GM04503 (cell line): ENCODE results near the gene LY9.

Source experiments
- DNase-seq: peaks from one replicate; pipeline ENCODE4 v3.0.0-alpha.2; 2012; ENCODE audit warnings: low read depth

The LY9 gene

DNA sequence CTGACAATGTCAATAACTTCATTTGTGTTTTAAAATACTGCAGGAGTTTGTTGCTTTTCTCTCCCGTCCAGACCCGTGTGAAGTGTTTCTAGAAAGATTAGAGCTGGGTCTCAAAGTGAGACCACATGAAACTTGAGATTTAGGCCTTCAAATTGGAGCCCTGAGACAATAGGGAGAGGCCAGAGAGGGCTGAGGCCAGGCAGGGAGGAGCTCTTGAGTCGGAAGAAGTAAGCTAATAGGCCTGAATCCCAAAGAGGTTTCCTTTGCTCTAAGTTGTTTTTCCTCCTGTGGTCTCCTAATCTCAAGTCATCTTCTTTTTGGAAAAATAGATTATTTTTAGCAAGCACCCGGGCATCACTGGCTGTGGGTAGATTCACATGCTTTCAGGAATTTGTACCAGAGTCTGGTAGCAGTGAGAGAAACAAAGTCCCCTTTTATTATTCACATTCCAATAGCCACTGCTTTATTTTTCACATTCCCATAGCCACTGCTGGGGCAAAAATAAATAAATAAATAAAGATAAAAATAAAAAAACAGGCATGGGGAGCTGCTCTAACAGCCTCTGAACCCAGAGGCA is 41.1 kb downstream of the LY9 start:
- DNase-seq: no peak

DNA sequence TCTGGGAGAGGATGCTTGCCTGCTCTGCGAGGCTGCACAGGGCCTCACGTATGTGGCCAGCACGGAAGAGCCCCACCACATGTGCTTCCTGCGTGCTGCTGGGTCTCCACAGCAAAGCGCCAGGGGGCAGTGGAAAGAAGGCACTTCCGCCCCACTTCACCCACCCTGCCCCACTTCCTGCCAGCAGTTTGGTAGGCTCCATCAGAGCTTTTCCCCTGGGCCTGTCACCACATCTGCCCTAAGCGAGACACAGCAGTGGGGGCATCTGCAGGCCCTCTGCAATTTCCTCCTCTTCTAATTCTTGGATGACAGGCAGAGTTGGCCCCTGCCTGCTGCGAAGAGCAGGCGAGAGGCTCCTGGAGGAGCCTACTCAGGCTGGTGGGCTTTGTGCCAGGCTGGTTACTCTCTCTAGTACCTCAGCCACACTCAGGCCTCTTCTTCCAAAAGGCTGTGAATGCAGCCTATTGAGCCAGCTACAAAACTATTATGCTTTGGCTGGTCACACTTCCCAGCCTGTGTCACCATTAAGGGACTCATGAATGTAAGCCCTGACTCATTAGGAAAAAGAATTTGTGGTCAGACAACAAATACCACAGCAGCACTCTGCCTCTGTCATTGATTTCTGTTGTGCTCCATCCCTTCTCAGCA is 41.7 kb downstream of the LY9 start:
- DNase-seq: no peak

DNA sequence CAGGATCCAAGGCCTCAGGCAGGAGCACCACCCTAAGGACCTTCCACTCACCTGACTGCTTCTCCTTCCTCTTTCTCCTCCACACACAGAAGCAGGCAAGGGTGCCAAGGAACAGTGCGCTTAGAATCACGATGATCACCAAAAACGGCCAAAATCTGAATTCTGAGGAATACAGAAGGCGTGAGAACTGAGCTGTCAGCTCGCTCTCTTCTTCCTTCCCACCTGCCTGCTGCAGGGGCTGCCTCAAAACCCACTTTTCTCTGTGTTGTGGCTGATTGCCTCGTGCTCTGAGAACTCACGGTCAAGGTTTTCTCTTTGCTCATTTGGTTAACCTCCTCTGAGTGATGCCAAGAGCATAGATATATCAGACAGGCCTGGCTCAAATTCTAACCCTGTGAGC is 42.9 kb downstream of the LY9 start:
- no peak for DNase-seq

DNA sequence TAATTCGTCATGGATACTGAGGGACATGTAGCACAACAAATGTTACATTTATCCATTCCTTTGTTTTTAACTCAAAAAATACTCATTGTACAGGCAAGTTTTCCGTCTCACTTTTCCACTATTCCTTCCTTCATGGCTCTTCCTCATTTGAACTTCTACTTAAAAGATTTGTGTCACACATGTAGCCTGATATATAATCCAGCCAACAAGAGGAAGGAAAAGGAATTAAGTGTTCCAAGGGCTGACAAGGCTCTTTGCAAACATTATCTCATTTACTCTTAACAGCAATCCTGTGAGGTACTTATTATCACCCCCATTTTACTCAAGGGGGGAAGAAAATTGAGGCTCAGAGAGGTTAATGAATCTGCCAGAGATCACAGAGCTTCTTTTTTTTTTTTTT is 43.8 kb downstream of the LY9 start:
- no peak for DNase-seq

DNA sequence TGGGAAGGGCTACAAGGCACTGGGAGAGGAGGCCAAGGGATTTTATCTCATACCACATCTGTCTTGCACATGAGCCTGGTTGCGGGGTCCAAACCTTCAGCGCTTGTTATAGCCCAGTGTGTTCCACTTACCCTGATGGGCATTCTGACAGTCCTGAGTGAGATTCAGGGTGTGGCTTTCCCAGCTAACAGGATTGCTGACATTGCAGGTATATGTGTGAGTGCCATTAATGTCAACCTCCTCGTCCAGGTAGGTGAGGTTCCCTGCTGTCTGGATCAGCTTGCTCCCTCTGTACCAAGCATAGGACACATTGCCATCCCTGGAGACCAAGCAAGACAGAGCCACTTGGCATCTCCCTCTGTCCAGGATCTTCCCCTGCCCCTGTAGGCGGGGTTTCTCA is 45.1 kb downstream of the LY9 start:
- no peak for DNase-seq

DNA sequence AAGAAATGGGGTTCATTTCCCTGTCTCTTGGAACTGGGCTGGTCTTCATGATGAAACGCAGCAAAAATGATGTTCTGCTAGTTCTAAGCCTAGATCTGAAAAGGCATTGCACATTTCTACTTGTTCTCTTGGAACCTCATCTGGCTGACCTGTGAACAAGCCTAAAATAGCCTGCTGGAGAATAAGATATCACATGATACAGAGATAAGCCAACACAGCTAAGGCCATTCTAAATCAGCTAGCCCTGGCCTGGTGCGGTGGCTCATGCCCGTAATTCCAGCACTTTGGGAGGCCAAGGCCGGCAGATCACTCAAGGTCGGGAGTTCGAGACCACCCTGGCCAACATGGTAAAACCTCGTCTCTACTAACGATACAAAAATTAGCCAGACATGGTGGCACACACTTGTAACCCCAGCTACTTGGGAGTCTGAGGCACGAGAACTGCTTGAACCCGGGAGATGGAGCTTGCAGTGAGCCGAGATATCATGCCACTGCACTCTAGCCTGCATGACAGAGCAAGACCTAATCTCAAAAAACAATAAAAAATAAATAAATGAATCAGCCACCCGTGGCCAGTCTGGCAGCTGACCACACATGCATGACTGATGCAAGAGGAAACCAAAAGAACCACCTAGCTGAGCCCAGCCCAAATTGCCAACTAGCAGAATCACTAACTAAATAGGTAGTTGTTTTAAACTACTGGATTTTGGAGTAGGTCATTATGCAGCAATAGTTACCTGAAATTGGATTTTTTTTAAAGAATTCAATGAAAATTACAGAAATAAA is 48.7 kb downstream of the LY9 start:
- no peak for DNase-seq

DNA sequence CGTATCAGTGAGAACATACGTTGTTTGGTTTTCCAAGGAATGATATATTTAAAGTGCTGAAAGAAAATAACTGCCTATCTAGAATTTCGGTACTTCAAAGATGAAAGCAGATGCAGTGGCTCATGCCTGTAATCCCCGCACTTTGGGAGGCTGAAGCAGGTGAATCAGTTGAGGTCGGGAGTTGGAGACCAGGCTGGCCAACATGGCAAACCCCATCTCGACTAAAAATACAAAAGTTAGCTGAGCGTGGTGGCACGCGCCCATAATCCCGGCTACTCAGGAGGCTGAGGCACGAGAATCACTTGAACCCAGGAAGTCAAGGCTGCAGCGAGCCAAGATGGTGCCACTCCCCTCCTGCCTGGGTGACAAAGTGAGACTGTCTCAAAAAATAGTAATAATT is 50.3 kb downstream of the LY9 start:
- no peak for DNase-seq

DNA sequence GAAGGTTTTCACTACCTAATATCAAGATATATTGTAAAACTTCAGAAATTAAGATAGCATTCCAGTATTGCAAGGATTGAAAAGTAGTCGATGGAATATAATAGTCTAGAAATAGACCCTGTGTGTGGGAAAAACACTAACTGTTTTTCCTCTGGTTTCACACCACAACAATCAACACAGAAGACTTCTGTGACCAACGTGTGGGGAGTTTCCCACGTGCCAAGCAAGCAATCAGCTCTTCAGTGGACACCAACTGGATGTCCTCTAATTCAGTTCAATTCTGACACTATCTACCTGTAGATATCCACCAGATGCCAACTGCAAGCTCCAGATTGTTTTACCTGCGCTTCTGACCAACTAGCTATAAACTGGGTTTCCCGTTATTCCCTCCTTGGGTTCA is 54.6 kb downstream of the LY9 start:
- DNase-seq: no peak

DNA sequence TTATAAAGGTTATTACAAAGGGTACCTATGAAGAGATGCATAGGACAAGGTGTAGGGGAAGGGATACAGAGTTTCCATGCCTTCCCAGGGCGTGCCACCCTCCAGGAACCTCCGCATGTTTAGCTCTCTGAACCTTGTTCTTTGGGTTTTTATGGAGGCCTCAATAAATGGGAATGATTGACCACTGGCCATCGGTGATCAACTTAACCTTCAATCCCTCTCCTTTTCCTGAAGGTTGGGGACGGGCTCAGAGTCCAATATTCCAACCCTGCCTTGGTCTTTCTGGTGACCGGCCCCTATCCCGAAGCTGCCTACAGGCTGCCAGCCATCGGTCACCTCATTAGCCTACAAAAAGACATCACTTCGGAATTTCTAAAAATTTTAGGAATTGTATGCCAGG is 55.0 kb downstream of the LY9 start:
- no peak for DNase-seq

DNA sequence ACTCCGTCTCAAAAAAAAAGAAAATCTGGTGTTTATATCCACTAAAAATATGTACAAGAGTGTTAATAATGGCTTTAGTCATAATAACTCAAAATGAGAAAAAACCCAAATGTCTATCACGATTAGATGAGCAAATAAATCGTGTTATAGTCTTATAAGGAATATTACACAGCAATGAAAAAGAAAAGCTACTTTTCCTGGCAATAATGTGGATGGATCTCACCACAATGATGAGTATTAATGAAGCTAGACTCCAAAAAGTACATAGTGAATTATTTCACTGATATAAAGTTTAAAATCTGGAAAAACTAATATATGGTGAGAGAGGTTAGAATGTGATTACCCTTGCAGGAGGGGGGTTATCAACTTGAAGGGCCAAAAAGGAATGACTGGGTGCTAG is 57.0 kb downstream of the LY9 start:
- DNase-seq: no peak

DNA sequence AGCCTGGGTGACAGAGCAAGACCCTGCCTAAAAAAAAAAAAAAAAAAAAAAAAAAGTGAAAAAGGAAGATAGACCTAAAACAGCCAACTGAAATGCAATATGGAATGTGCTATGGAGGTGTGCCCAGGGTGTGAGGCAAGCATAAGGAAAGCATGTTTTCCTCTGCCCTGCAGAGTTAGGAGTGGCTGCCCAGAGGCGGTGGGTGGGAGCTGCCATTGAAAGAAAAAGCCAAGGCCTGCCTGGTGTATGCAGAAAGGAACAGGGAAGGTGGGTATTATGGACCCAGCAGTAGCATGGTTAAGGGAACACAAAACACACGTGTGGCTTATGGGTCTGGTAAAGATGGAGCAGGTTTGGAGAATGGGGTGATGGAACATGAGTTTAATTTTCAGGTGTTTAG is 57.8 kb downstream of the LY9 start:
- DNase-seq: no peak

DNA sequence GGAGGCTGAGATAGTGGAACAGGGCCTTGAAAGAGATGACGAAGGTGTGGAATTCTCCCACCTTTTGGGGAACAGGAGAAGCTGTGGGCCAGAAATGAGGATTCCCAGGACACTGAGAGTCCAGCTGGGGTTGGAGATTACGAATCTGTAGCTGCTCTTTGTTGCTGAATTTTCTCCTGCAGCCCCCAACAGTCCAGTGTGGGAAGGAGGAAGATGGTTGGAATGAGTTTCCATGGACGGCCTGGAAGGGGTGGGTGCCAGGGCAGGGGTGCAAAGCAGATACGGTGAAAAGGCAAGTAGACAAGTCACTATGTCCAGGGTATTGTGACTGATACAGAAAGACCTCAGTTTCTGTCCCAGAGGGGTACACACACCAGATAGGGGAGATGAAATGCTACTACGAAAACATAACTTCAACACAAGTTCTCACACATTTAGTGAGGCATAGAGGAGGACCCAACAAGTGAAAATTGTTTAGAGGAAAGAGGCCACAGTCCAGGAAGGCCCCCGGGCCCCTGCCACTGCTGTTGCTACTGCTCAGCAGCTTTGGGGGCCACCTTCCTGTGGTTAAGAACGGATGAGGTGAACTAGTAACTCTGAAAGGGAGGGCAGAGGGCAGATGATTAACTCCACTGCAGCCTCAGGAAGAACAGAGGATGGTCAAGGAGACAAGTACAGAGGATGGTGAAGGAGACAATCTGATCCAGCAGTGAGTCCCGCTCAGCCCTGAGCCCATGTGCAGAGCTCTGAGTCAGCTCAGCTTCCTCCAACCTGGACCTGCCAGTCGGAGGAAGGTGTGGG is 59.4 kb downstream of the LY9 start:
- DNase-seq: no peak

DNA sequence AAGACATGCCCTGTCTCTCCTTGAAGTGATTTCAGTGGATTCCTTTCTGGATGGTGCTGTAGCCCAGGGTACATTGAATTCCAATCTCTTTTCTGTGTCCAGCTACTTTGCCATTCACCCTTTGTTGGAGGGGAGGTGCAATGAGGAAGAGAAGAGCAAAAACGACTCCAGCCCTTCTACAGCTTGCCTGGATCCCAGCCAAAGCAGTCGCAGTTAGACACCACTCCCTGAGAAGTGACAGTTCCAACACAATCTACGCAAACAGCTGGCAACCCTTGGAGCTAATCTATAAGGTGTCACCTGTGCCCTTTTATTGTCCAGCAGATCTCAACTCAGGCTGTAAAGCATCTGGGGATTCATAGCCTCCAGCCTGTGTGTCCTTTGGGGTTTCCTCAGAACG is 62.1 kb downstream of the LY9 start:
- DNase-seq: no peak

DNA sequence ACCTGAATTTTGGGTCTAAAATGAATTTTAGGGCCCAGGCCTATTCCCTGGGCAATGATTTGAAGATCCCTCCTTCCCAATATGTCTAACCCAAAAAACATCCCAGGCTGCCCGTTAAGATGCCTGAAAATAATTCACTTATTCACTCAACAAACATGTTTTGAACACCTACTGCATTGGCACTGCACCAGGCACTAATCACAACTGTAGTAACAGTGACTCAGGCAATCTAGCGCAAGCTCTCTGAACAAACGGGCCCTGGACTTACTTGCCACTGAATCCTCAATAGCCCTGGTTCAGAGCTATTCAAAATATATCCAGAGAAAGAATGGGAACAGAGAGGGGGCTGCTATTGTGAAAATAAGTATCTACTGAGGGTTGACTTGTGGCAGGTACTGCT is 62.5 kb downstream of the LY9 start:
- no peak for DNase-seq

DNA sequence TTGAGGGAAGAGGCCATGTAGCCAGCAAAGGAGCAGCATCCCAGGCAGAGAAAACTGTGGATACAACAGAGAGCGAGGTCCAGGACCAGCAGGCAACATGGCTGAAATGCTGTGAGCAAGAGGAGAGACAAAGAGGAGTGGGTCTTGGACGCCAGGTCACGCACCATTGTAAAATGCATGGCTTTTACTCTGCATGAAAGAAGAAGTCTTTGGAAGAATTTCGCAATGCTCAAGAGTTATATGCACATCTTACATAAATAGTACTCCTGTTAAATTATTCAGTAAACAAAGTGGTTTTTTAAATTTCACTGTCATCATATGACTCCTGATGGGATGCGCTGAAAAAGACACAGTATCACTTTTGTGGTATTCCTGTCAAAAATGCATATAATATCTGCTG is 63.2 kb downstream of the LY9 start:
- no peak for DNase-seq

DNA sequence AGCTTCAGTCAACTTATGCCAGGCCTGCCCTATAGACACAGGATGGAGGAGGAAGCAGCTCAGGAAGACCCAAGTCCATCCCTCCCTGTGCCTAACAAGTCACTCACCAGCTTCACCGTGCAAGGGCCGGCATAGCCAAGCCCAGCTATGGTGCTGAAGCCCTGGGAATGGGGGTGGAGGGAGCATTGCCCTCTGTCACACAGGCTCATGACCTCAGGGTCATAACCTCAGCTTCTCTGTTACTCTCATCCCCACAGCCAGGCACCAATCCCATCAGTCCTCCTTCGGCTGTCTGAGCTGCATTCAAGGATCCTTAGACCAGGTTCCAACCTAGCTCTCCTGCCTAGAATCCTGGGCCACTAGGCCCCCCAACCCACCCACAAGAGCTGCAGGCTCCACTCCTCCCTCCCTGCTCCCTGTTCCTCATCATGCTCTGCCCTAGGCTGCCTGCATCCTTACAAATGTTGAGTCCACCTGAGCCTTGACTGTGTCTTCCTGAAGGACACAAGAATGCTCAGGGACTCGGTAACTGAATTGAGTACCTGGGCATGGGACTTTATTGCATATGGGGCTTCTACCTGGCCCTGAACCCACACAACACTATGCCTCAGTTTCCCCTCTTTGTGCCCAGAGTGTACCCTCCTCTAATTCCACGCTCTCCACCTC is 65.0 kb downstream of the LY9 start:
- no peak for DNase-seq

DNA sequence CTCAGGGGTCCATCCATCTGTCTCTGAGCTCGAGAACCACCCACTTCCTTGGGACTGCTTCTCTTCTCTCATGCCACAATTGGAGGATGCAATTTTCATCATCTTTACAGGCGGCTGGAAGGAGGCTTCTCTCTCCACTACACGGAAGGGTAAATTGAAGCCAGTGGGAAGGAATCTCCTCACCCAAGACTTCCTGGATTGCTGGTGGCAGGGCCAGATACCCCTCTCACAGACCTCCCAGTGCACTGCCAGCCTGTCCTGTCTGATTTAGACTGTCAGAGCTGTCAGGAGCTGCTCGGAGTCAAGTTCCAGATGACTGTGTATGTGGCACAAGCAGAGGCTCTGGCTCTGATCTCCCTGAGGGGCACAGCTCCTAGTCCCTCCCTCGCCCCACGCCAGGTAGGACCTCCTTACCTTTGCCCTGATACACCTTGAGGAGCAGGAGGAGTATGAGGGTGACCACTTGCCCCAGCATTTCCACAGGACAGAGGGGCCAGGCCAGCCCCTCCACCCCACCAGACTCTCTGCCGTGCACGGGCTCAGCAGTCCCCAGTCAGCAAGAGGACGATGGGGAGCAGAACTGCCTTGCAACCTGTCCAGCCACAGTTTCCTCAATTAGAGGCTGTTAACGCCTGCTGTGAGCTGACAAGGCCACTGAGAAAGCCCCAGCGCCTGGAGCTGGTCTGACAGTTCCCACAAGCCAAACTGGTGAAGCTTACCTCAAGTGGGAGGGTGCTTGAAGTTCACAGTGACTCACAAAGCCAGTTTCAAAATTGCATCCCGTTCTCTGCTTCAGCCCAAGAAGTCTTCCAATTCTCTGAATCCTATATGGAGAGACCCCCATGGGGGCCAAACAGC is 66.5 kb downstream of the LY9 start, which contains the start of gene CD244:
Gene CD244 (minus strand): TSS at position 685 of the 858 bp plus-strand sequence. CDS start 210 bp downstream, at position 475.
- DNase-seq: no peak

DNA sequence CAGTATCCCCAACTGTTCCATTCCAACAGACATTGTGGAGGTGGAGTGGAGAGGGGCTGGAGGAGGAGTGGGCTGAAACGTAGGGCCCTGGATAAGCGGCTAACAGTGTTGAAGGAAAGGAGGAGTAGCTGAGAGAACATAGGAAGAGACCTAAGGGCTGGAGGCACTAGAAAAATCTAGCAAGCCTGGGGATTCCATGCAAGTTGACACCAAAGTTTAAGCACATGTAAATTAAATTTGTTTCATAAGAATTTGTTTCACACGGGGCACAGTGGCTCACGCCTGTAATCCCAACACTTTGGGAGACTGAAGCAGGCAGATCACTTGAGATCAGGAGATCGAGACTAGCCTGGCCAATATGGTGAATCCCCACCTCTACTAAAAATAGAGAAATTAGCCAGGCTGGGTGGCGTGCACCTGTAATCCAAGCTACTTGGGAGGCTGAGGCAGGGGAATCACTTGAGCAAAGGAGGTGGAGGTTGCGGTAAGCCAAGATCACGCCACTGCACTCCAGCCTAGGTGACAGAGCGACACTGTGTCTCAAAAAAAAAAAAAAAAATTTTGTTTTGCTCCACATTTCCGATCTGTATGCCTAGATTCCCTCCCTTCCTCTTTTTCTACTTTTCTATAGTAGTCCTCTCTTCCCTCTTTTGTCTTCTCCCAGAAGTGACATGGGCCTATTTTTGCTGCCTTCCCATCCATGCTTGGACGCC is 67.2 kb downstream of the LY9 start:
- DNase-seq: no peak

DNA sequence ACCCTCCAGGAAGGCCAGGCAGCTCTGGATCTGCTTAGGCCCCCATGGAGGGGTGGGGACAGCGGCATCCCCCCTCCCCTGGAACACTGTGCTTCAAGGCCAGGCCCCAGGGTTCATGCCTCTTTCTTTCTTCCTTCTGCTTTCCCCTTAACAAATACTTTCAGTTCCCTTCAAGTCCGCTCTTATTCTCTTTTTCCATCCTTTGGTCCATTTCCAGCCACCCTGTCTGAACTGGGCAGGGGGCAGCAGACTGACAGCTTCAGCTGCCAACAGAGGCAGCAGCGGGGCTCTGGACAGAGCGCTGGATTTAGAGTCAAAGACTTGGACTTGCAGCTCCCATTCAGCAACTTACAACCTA is 67.8 kb downstream of the LY9 start:
- DNase-seq: no peak

DNA sequence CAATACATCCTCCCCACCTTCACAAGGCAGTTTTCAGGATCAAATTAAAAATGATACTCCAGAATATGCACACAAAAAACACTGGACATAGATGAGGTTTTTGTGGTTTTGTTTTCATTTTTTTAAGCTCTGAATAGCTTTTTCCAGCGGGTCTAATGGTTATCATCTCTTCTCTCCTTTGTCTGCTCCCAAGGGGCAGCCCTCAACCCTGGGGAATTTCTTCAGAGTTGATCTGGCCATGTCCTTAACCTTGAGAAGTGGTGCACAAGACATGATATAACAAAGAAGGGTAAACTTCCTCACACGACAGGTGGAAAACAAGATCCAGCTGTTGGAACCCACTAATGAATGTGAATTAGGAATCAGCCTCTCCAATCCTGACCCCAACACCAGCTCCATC is 68.2 kb downstream of the LY9 start:
- no peak for DNase-seq

DNA sequence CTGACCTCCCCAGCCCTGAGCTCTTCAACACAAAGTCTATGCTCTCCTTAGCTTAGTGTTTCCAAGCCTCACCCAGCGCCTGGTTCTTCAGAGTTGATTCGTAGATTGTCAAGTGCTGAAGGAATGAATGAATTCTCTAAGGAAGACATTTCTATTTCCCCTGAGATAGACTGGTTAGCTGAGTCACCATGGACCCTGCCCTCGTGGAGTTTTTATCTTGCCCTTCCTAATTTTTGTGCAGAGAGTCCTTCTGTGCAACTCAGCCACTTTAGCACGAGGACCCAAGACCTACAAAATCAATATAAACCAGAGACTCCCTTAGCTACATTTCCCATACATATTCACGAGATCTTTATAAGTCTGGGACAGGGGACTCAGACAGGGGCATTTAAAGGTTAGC is 69.4 kb downstream of the LY9 start:
- no peak for DNase-seq
